Renal pelvis (tissue), 4 donors: Measurements from ENCODE around the gene TRAK1. TPM values are rescaled to one million over a fixed set of nuclear protein-coding genes. Genes with fewer than 3 reads are reported as not detected.

Source experiments
- DNase-seq: peaks from one replicate; pipeline ENCODE4 v3.0.0-alpha.2; 2013
- polyA plus RNA-seq, 3 donors: library from polyadenylated mRNA; unstranded; fragments of 120-200 nt; gene quantifications; one replicate each; pipeline ENCODE4 v1.2.1, GENCODE V29; 2013; ENCODE audit not compliant: insufficient read length in 3 of 3

The TRAK1 gene
- polyA plus RNA-seq, 3 donors, result 41.5 to 51.4 (median 51.4) TPM

DNA sequence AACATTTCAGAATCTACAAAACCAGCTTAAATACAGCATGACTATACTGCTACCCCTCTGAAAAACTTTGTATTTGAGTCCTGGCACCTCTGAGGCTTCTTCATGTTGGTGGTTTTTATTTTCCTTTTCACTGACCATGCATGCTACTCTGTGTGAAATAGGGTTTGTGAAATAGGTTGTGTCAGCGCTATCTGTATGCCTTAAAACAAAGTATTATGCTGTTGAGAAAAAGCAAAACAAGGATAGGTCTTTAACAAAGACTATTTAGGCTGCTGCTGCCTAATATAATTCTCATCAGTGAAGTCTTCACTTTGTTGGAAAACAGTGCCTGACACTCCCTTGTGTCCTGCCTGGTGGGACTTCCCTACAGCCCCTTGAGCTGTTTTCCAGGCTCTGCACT lies 28.7 kb upstream of the TRAK1 start:
- DNase-seq, result no peak

DNA sequence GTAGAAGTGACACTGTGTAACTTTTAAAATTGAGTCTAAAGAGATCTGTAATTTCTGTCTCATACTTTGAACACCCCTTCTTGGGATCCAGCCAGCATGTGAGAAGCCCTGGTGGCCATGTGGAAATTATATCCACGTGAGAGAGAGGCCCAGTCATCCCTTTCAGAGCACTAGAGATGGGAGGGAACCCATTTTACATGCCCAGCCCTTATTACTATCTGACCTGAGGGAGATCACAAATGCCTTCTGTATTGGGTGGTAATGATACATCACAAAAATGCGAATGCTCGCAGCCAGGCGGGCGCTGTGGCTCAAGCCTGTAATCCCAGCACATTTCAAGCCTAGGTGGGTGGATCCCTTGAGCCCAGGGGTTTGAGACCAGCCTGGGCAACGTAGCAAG lies 27.3 kb upstream of the TRAK1 start:
- no peak for DNase-seq

DNA sequence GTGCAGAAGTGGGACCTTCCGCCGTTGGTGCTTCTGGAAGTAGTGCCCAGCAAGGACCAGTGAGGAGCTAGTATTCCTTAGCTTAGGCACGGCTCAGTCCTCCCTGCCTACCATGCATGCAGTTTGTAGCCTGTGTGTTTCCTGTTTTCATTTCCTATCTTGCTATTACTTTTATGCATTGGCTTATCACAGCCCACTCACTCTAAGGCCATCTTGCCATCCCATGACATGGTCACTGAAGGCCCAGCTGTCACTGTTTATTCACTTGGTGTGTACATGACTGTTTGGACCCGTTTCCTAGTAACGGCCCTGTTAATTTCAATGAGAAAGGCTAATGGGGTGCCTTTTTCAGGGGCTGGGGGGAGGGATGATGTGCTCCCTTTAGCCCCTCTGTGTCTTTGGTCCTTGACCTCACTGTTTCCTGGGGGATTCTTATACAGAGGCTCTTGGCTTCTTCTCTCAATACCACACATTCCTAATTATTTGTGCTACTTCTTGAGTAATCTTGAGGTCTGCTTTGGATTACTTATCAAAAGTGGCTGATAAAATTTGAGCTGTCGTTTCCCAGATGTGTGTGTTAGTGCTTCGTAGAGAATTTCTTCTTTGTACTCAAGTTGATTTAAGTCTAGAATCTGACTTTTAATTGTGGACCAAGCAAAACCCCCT lies 24.5 kb upstream of the TRAK1 start:
- DNase-seq, result peak; percentile 71

DNA sequence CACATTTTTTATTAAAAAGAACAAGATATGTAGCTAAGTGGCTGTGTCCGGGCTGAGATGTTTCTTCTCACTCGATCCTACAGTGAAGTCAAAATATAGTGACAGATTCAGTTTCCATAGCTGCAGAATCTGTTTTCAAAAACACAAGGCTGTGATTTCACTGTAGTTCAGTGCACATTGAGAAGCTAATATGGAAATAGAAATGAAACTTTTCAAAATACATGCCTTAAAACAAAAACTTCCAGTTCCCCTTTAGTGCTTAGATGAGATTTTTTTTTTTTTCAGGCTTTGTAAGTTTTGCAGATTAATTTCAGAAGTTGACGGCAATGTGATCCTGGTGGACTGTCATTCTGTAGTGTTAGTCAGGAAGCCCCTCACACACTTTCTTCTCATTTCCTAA lies 23.8 kb upstream of the TRAK1 start:
- DNase-seq, result peak; percentile 83

DNA sequence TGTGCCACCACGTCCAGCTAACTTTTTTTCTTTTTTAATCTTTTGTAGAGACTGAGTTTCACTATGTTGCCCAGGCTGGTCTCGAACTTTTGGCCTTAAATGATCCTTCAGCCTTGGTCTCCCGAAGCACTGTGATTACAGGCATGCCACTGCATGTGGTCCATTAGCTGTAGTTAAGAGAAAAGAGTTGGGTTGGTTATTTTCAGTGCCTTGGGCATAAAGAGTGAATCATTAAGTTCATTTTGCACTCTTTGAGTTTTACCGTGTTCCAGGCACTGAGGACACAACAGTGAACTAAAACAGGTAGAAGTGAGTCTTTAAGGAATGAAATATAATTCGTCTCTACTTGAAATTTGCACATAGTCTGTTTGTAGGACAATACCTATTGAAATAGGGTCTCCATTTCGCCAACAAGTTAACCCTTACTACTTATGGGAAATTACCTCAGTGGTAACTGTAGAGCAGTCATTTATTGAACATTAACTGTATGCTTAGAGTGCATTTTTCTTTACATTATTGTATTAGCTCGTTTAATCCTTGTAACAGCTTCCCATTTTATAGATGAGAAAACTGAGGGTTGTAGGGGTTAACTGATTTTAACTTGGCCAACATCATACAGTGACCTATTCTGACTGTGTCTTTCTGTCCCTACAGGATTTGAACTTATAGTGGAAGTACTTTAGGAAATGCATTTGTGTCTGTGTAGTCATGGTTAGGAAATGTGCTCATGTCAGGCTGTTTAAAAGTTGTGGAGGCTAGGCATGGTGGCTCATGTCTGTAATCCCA lies 22.7 kb upstream of the TRAK1 start:
- no peak for DNase-seq

DNA sequence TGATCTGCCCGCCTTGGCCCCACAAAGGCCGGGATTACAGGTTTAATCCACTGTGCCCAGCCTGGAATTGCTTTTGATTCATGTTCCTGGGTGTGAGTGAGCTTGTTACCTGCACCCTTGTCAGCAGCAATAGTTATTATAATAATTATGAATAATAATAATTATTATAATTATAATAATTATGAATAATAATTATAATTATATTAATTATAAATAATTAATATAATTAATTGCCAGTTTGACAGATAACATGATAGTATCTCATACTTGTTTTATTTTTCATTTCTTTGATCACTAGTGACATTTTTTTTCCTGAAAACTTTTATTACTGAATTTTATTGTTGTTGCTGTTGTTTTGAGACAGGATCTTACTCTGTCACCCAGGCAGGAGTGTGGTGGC lies 21.1 kb upstream of the TRAK1 start:
- no peak for DNase-seq

DNA sequence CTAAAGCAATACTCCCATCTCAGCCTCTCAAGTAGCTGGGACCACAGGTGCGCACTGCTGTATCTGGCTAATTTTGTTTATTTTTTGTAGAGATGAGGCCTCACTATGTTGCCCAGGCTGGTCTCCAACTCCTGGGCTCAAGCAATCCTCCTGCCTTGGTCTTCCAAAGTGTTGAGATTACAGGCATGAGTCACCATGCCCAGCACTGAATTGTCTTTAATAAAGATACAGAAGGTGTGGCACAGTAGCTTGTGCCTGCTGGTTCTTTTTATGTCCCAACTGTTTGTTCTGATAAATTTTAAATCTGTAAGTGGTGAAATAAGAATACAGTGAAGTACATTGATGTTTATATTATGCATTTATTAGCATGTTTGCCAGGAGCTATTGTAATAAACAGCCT lies 20.6 kb upstream of the TRAK1 start:
- no peak for DNase-seq

DNA sequence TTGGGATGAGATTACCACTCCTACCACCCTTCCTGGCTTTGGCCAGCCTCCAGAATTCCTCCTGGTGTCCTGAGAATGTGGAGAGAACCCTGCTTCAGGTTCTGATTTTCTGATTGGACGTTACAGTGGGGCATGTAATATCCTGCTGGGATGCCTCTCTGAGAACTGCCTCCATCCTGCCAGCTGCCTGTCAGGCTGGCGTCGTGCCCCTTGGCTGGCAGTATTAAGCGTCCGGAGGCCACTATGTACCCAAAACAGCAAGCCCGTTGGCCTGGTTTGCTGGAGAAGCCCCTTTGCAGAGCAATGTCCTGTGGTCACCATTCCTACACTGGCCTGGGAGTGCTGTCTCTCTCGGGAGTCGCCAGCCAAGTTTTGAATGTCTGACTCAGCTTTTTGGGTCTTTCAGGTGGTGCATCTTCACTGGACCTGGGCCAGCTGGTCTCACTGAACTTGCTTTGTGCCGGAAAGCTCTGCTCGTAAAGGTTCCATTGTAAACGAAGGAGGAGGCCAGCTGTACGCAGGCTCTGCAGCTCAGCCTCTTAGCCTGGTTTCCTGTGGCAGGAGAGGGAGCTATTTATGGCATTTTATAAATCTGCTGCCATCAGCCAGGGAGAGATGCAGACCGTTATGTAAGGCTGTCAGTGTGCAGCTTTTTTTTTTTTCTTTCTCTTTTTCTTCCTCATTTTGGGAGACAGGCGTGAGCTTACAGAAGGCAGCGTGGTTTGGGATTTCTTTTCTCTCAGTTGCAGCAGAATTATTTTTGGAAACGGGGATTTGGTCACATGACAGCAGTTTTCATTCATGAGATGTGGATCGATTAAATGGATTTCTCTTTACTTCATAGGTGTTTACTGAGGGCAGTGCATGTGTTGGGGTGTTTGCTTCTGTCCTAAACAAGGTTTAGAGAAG lies 19.0 kb upstream of the TRAK1 start:
- peak; percentile 79 for DNase-seq

DNA sequence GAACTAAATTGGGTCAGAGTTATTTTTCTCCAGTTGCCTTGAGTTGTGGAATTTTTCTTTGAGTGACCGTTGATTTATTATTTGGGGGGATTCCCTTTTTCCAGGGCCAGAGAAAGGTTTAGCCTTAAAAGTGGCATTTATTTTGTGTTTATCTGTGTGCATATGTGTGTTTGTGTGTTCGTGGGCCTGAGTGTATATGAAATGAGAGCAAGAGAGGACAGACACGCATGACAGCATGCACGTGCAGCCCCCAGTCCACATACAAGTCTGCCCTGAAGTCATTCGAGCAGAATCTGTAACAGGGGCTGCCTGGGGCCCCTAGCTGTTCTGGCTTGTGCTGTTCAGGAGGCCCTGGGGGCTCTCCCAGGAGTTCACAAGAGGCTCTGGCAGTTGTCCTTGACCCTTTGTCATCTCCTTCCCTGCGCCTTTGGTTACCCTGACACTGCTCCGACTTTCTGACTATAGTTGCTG lies 18.3 kb upstream of the TRAK1 start:
- DNase-seq, result no peak

DNA sequence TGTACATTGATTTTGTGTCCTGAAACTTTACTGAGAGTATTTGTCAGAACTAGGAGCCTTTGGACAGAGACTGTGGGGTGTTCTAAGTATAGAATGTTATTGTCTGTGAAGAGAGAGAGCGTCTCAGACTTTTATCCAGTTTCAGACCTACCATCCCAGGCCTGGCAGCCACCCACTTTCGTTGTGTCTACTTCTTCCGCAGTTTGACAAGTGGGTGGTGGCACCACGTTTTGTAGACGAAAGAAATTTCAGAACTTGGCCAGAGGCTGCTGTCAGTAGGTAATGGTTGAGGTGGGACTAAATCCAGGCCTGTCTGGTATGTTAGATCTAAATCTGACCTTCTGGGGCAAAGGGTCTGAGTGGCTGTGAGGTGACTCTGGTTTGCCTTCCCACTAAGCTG lies 13.4 kb upstream of the TRAK1 start:
- no peak for DNase-seq

DNA sequence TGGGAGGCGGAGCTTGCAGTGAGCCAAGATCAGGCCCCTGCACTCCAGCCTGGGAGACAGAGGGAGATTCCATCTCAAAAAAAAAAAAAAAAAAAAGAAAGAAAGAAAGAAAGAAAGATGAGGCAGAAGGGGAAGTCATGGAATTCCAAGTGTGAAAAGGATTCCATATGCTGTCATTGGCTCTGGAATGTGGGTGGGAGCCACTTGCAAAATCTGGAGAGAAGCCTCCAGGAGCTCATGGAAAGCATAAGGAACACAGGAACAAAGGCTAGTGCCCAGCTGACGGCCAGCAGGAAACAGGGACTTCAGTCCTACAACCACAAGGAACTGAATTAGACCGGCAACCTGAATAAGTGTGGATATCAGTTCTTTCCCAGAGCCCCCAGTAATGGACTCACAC lies 12.5 kb upstream of the TRAK1 start:
- DNase-seq, result no peak

DNA sequence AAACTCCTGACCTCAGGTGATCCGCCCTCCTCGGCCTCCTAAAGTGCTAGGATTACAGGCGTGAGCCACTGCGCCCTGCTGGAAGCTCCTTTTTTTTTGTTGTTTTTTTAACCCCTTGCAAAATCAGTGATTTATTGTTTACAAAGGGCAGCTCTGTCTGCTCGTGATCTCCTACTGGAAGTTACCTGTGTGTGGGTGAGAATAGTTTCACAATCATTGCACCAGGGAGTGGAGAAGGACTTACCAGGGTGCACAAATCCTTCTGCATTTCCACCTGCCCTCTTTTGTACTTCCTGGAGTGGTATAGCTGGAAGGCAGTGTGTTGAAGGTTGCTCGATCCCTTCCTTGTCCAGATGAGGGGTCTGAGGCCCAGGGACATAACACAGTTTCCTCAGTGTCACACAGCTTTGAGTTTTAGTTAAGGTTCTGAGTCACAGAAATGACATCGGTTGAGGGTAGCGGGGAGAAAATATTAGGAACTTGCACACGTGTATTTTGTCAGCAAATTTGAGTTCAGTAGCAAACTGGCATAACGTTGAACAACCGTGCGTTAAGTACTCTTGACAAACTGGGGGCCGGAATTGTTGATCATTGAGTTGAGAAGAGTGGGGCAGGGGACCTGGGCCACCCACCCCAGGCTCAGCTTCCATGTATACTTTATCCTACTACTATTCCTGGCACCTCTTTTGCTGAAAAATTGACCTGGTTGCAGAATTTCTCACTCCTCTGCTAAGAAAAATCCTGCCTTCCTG lies 11.3 kb upstream of the TRAK1 start:
- no peak for DNase-seq

DNA sequence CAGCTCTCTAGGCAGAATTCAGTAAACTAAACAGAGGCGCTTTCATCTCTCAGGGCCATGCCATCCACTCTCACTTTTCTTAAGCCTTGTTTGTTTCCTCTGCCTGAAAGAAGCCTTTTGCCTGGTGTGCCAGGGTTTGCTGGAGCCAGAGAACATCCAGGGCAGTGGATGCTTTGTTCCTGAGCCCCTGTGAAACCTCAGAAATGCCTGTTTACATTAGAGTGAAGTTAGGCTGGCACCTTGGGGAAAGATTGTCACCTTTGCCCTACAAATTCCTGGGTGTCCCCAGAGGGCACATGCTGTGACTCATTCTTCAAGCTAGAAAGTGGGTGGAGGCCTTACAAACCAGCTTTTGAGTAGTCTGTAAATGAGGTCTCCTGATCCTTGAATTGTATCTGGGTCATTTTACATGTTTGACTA lies 10.7 kb upstream of the TRAK1 start:
- no peak for DNase-seq

DNA sequence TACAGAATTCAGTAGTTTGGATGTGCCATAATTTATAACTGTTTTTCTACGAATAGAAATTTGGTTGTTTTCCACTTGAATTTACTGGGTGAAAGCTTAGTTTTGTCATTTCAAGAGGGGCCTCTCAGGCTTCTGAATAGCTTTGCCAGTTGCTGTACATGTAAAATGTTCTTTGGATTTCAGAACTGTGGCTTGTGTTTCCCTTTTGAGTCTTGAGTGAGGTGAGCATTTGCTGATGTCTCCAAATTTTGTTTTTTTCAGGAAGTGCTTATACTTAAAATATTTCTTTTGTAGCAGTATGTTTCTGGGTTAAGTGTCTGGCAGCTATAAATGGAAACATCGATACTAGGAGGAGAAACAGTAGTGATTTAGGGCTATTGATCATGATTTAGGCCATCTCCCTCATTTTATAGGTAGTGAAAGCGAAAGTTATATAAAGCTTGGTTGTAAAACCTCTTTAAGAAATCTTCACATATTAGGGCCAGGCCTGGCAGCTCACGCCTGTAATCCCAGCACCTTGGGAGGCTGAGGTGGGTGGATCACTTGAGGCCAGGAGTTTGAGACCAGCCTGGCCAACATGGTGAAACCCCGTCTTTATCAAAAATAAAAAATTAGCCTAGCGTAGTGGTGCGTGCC lies 9.2 kb upstream of the TRAK1 start:
- DNase-seq, result no peak

DNA sequence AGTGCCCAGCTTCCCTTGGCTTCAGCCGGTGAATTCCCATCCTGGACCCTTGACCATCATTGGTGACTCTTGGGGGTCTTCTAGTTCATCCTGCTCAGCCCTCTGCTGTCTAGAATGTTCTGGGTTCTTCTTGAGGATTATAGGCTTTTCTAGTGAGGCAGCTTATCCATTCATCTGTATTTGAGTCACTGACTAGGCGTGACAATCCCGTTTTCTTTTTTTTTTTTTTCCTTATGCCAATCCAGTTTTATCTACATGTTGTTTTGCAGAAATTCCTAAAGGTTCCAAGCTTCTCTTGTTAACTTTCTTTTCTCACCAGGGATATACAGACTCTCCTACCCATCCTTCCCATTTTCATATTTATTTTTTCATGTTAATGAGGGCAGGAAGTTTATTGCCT lies 6.6 kb upstream of the TRAK1 start:
- DNase-seq, result no peak

DNA sequence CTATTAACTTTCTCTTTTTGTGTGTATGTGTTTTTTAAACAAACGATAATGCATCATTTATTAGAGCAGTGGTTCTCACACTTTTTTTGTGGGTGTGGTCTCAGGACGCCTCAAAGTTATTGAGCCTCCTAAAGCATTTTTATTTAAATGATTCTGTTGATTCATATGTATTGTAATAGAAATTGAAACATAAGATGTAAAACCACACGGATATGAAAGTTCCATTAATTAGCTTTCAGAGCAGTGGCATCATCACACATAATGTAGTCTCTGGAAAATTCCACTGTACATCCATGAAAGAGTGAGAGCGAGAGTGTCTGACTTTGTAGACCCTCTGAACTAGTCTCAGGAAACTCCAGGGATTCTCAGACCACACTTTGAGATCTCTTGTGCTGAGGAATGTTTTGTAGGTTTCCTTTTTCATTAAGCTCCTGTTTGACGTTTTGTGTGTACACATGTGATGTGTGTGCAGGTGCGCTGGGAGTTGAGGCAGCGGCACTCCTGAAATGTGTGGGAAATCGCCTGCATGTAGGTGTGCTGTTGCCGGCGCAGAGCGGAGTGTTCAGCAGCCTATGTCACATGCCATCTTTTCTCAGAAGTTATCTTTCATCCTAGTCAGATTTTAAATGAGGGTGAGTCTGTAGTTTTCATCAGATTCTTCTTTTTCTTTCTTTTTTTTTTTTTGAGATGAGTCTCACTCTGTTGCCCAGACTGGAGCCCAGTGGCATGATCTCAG lies 5.3 kb upstream of the TRAK1 start:
- DNase-seq, result no peak

DNA sequence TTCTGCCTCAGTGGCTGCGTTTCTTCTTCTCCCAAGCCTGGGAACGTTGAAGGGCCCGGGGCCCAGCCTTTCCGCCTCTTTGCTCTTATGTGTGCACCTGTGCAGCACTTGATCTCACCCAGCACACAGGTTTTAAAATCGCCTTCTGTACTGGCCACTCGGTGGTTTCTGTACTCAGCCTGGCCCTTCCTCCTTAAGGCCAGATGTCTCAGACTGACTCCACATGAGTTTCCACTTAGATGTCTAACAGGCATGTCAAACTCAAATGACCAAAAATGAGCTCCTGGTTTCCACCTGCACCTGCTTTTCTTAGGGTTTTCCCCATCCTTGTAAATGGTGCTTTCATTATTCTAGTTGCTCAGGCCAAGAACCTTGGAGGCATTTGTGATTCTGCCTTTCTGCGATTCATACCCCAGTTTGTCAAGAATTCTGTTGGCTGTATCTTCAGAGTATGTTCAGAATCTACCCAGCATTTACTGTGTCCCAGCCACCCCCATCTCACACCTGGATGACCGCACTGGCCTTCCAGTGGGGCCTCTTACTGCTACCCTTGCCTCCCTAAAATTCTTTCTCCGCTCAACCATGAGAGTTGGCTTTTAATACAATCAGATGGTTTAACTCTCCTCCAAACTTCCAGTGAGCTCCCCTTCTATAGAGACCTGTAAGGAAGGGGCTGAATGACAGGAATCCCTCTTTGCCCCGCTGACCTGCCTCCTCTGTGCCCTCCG lies 2.2 kb upstream of the TRAK1 start:
- DNase-seq, result no peak

DNA sequence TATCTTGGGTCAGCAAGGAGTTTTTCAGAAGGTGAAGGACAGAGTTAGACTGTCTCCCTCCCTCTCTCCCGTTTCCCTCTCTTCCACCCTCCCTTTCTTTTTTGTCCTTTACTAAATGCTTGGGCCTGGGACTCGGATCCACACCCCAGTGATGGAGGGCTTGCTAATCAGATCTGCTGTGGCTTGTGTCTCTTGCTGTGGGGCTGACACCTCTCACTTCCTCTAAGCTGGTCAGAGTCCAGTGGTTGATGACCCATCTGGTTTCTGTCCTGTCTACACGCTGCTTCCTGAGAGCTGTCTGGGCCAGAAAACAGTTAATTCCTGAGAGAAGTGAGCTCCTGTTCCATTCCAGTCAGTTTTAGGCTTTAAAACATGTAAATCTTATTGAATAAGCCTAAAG lies 849 bp downstream of the TRAK1 start:
- DNase-seq, result no peak

DNA sequence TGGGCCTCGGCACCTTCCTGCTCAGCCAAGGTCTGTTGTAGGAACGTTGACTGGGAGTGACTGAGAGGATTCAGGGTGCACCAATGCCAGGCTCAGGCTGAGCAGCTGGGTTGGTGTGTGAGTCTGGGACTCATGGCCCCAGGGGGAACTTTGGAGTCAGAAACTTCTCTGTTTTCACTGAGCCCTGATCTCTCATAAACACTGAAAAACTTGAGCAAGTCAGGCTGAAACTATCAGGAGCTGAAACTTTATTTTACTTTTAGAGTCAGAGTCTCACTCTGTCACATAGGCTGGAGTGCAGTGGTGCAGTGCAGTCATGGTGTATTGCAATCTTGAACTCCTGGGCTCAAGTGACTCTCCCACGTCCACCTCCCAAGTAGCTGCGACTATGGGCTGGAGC lies 3.0 kb downstream of the TRAK1 start:
- DNase-seq, result no peak
